ES-I3 (cell line): Measurements from ENCODE around the gene LRP3.
"Not testable (repeated sequence)": the region's sequence is repeated elsewhere in the genome, so short reads cannot be mapped to it uniquely, and the experiment has no call there.

ENCODE experiments used
- H3K36me3 ChIP-seq: 2 replicates; pipeline ENCODE4 v1.6.1; 2013; ENCODE audit warnings: mild to moderate bottlenecking, low read length, control low read depth, moderate library complexity; ENCODE audit not compliant: insufficient read depth
- H3K4me1 ChIP-seq: 2 replicates; pipeline ENCODE4 v1.6.1; 2013; ENCODE audit warnings: mild to moderate bottlenecking, control low read depth, low read length; ENCODE audit not compliant: insufficient read depth
- H3K9ac ChIP-seq: 2 replicates; pipeline ENCODE4 v1.6.1; 2013; ENCODE audit warnings: low read depth, mild to moderate bottlenecking, low read length, moderate library complexity
- H3K9me3 ChIP-seq: 2 replicates; pipeline ENCODE4 v1.6.1; 2013; ENCODE audit warnings: mild to moderate bottlenecking, low read length, moderate library complexity; ENCODE audit not compliant: control insufficient read depth, insufficient read depth

LRP3 gene

GRCh38 chr19:33167438-33167837 is 26.7 kb upstream of the LRP3 start:
- Histone ChIP-seq H3K9ac (no peak overlapping the region), H3K4me1 (no peaks in the 10 kb centered on the region), H3K9me3 (no peaks in the 10 kb centered on the region; the same call in 1 of the 2 replicates), H3K36me3 (no peaks in the 10 kb centered on the region)

- Histone ChIP-seq H3K36me3 (no peaks in the 10 kb centered on the region), H3K4me1 (no peaks in the 10 kb centered on the region), H3K9me3 (no peaks in the 10 kb centered on the region; the same call in 1 of the 2 replicates), H3K9ac (no peak overlapping the region)
These were observed 25.6 kb upstream of the LRP3 start for GRCh38 chr19:33168528-33168927.

GRCh38 chr19:33171222-33171795 is 22.8 kb upstream of the LRP3 start:
- no peak overlapping the region for H3K9ac ChIP-seq
- H3K4me1 ChIP-seq: peaks cover 6% of the 10 kb centered on the region; the same call in 1 of the 2 replicates
- H3K9me3 ChIP-seq: no peaks in the 10 kb centered on the region; the same call in 1 of the 2 replicates
- H3K36me3 ChIP-seq: no peaks in the 10 kb centered on the region

- Histone ChIP-seq H3K36me3 (no peaks in the 10 kb centered on the region), H3K9me3 (no peaks in the 10 kb centered on the region; the same call in 1 of the 2 replicates), H3K4me1 (peaks cover 6% of the 10 kb centered on the region; the same call in 1 of the 2 replicates), H3K9ac (no peak overlapping the region)
These were observed 22.2 kb upstream of the LRP3 start for GRCh38 chr19:33171916-33172359.

GRCh38 chr19:33174186-33174585 is 19.9 kb upstream of the LRP3 start:
- Histone ChIP-seq H3K36me3 (no peaks in the 10 kb centered on the region), H3K4me1 (peaks cover 6% of the 10 kb centered on the region; the same call in 1 of the 2 replicates), H3K9me3 (no peaks in the 10 kb centered on the region; the same call in 1 of the 2 replicates), H3K9ac (no peak overlapping the region)

GRCh38 chr19:33175156-33175782 is 18.9 kb upstream of the LRP3 start:
- H3K9me3 ChIP-seq: no peaks in the 10 kb centered on the region
- peak overlapping the region; percentile 92; the same call in 1 of the 2 replicates for H3K9ac ChIP-seq
- peaks cover 6% of the 10 kb centered on the region; the same call in 1 of the 2 replicates for H3K4me1 ChIP-seq

GRCh38 chr19:33175886-33176669 is 18.1 kb upstream of the LRP3 start:
- H3K36me3 ChIP-seq: no peaks in the 10 kb centered on the region
- H3K4me1 ChIP-seq: peaks cover 6% of the 10 kb centered on the region; the same call in 1 of the 2 replicates
- no peaks in the 10 kb centered on the region for H3K9me3 ChIP-seq
- H3K9ac ChIP-seq: peak overlapping the region; percentile 92

More at GRCh38 chr19:33175156-33175782, 18.9 kb upstream of the LRP3 start:
- H3K36me3 ChIP-seq: no peaks in the 10 kb centered on the region

- Histone ChIP-seq H3K36me3 (no peaks in the 10 kb centered on the region), H3K9ac (peak overlapping the region; percentile 92), H3K4me1 (peaks cover 6% of the 10 kb centered on the region; the same call in 1 of the 2 replicates), H3K9me3 (no peaks in the 10 kb centered on the region)
These were observed 17.3 kb upstream of the LRP3 start for GRCh38 chr19:33176670-33177416.

GRCh38 chr19:33177417-33177979 is 16.6 kb upstream of the LRP3 start:
- no peaks in the 10 kb centered on the region for H3K36me3 ChIP-seq
- no peaks in the 10 kb centered on the region for H3K9me3 ChIP-seq
- H3K9ac ChIP-seq: peak overlapping the region; percentile 92
- peaks cover 6% of the 10 kb centered on the region; the same call in 1 of the 2 replicates for H3K4me1 ChIP-seq

- H3K9ac ChIP-seq: no peak overlapping the region
- H3K9me3 ChIP-seq: no peaks in the 10 kb centered on the region
- H3K36me3 ChIP-seq: no peaks in the 10 kb centered on the region
- H3K4me1 ChIP-seq: peaks cover 4% of the 10 kb centered on the region; the same call in 1 of the 2 replicates
These were observed 7.5 kb upstream of the LRP3 start for GRCh38 chr19:33186431-33187182.

- no peak overlapping the region for H3K9ac ChIP-seq
- no peaks in the 10 kb centered on the region for H3K36me3 ChIP-seq
- peaks cover 4% of the 10 kb centered on the region; the same call in 1 of the 2 replicates for H3K4me1 ChIP-seq
- no peaks in the 10 kb centered on the region for H3K9me3 ChIP-seq
These were observed 7.0 kb upstream of the LRP3 start for GRCh38 chr19:33187183-33187540.

GRCh38 chr19:33189453-33189852 is 4.7 kb upstream of the LRP3 start:
- H3K9me3 ChIP-seq: no peaks in the 10 kb centered on the region
- H3K4me1 ChIP-seq: peaks cover 4% of the 10 kb centered on the region; the same call in 1 of the 2 replicates
- no peak overlapping the region for H3K9ac ChIP-seq
- no peaks in the 10 kb centered on the region for H3K36me3 ChIP-seq

- not testable (repeated sequence) for H3K9me3 ChIP-seq, H3K36me3 ChIP-seq, H3K9ac ChIP-seq, H3K4me1 ChIP-seq
These were observed 3.0 kb upstream of the LRP3 start for GRCh38 chr19:33191092-33191491.
